ENCODE data around the gene CDH23.

Gene CDH23

GRCh38 chr10:71824333-71824732 is 427.6 kb downstream of the CDH23 start:
- DNase-seq, result no peak

- no peak for DNase-seq
Measured at GRCh38 chr10:71825217-71825616, 428.5 kb downstream of the CDH23 start.

- DNase-seq, result no peak
Measured at GRCh38 chr10:71827852-71828251, 431.1 kb downstream of the CDH23 start.

- no peak for DNase-seq
Measured at GRCh38 chr10:71828702-71829101, 432.0 kb downstream of the CDH23 start.

GRCh38 chr10:71829171-71829570 is 432.5 kb downstream of the CDH23 start:
- DNase-seq, result no peak

GRCh38 chr10:71829896-71830295 is 433.2 kb downstream of the CDH23 start:
- DNase-seq, result no peak

GRCh38 chr10:71830726-71831125 is 434.0 kb downstream of the CDH23 start:
- DNase-seq, result no peak

GRCh38 chr10:71831646-71832552 is 435.2 kb downstream of the CDH23 start:
- no peak for DNase-seq

GRCh38 chr10:71832967-71833366 is 436.2 kb downstream of the CDH23 start:
- DNase-seq, result no peak

- DNase-seq, result no peak
Measured at GRCh38 chr10:71833451-71834342, 437.0 kb downstream of the CDH23 start.

- no peak for DNase-seq
Measured at GRCh38 chr10:71834343-71834674, 437.6 kb downstream of the CDH23 start.

GRCh38 chr10:71835671-71836595 is 439.2 kb downstream of the CDH23 start:
- DNase-seq, result no peak

GRCh38 chr10:71836596-71836974 is 439.9 kb downstream of the CDH23 start:
- DNase-seq, result no peak

GRCh38 chr10:71837098-71837827 is 440.5 kb downstream of the CDH23 start:
- no peak for DNase-seq

GRCh38 chr10:71838264-71839211 is 441.8 kb downstream of the CDH23 start:
- no peak for DNase-seq

GRCh38 chr10:71840177-71840957 is 443.6 kb downstream of the CDH23 start:
- DNase-seq, result no peak

- DNase-seq, result no peak
Measured at GRCh38 chr10:71840958-71841335, 444.2 kb downstream of the CDH23 start.

- no peak for DNase-seq
Measured at GRCh38 chr10:71842422-71842821, 445.7 kb downstream of the CDH23 start.

GRCh38 chr10:71842856-71843686 is 446.4 kb downstream of the CDH23 start:
- no peak for DNase-seq
